OCI-LY3 (cell line): Measurements from ENCODE around the gene HUNK.

Experiments used
- H2AFZ ChIP-seq: fragments of 200-600, 300-600 bp; shearing (Covaris generic); 2 replicates; pipeline ENCODE4 v1.6.0; 2014; ENCODE audit warnings: antibody characterized with exemption, low read depth, low read length
- H3K27ac ChIP-seq: fragments of 200-600, 300-600 bp; sonication (generic); 2 replicates; pipeline ENCODE4 v1.5.1; 2014; ENCODE audit warnings: mild to moderate bottlenecking, low read length, moderate library complexity, mixed read lengths
- H3K27me3 ChIP-seq: fragments of 200-600, 300-600 bp; sonication (generic); 2 replicates; pipeline ENCODE4 v1.6.1; 2014; ENCODE audit warnings: low read depth, low read length, mixed read lengths
- H3K36me3 ChIP-seq: fragments of 200-600, 300-600 bp; sonication (generic); replicated peaks from 2 replicates; pipeline ENCODE3; 2014; ENCODE audit warnings: low read depth, low read length, mixed read lengths
- H3K4me1 ChIP-seq: fragments of 300-600, 200-600 bp; sonication (generic); 2 replicates; pipeline ENCODE4 v1.6.1; 2014; ENCODE audit warnings: low read length, mixed read lengths
- H3K4me2 ChIP-seq: fragments of 200-600, 300-600 bp; sonication (generic); 2 replicates; pipeline ENCODE4 v1.6.1; 2014; ENCODE audit warnings: low read length, mixed read lengths
- H3K4me3 ChIP-seq: fragments of 300-600, 200-600 bp; sonication (generic); 2 replicates; pipeline ENCODE4 v1.5.1; 2014; ENCODE audit warnings: antibody characterized with exemption, mild to moderate bottlenecking, low read length, moderate library complexity
- H3K79me2 ChIP-seq: fragments of 300-600, 200-600 bp; shearing (Covaris generic); 2 replicates; pipeline ENCODE4 v1.6.1; 2014; ENCODE audit warnings: mild to moderate bottlenecking, low read length, mixed read lengths
- H3K9ac ChIP-seq: fragments of 300-600, 200-600 bp; shearing (Covaris generic); 2 replicates; pipeline ENCODE4 v1.6.0; 2014; ENCODE audit warnings: mild to moderate bottlenecking, low read length, moderate library complexity
- H3K9me3 ChIP-seq: fragments of 200-600, 300-600 bp; shearing (Covaris generic); 2 replicates; pipeline ENCODE4 v1.6.1; 2014; ENCODE audit warnings: low read length, mixed read lengths; ENCODE audit not compliant: insufficient read depth
- H4K20me1 ChIP-seq: fragments of 200-600, 300-600 bp; sonication (generic); 2 replicates; pipeline ENCODE4 v1.6.1; 2016; ENCODE audit warnings: low read length, mixed read lengths; ENCODE audit not compliant: insufficient read depth
- EZH2phosphoT487 ChIP-seq: fragments of 200-600 bp; shearing (Covaris generic); IDR thresholded peaks from 2 replicates; pipeline ENCODE4 v1.6.1; 2018; ENCODE audit warnings: antibody characterized with exemption, mixed run types, low read depth
- TF ChIP-seq, protein P1 (sequence below): fragments of 200-600, 300-600 bp; sonication (generic); IDR thresholded peaks from 2 replicates; pipeline ENCODE4 v1.5.1; 2014; ENCODE audit warnings: antibody characterized with exemption, low read length, low read depth

Gene HUNK

GRCh38 chr21:32018381-32018780 is 145.6 kb downstream of the HUNK start:
- Histone ChIP-seq H3K4me2 (no peak overlapping the region), H3K36me3 (no peaks in the 10 kb centered on the region), H2AFZ (no peak overlapping the region), H3K9me3 (no peaks in the 10 kb centered on the region), H3K27me3 (peaks cover 48% of the 10 kb centered on the region), H4K20me1 (peaks cover 8% of the 10 kb centered on the region; the same call in 1 of the 2 replicates), H3K4me1 (peaks cover 15% of the 10 kb centered on the region), H3K79me2 (no peaks in the 10 kb centered on the region), H3K4me3 (no peak overlapping the region), H3K27ac (no peak overlapping the region), H3K9ac (no peak overlapping the region)
- TF ChIP-seq, protein P1, sequence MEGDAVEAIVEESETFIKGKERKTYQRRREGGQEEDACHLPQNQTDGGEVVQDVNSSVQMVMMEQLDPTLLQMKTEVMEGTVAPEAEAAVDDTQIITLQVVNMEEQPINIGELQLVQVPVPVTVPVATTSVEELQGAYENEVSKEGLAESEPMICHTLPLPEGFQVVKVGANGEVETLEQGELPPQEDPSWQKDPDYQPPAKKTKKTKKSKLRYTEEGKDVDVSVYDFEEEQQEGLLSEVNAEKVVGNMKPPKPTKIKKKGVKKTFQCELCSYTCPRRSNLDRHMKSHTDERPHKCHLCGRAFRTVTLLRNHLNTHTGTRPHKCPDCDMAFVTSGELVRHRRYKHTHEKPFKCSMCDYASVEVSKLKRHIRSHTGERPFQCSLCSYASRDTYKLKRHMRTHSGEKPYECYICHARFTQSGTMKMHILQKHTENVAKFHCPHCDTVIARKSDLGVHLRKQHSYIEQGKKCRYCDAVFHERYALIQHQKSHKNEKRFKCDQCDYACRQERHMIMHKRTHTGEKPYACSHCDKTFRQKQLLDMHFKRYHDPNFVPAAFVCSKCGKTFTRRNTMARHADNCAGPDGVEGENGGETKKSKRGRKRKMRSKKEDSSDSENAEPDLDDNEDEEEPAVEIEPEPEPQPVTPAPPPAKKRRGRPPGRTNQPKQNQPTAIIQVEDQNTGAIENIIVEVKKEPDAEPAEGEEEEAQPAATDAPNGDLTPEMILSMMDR, result no peak
- no peak for TF ChIP-seq EZH2phosphoT487

DNA sequence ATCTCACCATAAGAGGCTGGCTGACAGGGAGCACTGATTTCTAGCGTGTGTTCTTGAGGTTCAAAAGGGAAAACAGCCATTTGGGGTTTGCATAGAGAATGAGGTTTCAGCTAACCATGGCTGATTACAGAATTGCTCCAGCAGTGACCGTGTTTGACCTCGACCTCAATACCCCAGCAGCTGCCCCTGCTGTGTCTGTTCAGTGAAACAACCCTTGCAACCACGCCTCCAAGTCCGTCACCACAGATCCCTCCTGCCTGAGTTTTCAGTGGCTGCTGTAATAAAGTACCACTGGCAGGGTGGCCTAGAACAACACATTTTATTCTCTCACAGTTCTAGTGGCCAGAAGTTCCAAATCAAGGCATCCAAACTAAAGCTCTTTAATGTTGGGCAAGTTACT is 147.7 kb downstream of the HUNK start:
- peaks cover 36% of the 10 kb centered on the region for H3K27me3 ChIP-seq
- H3K4me2 ChIP-seq, result no peak overlapping the region
- H3K27ac ChIP-seq, result no peak overlapping the region
- no peak overlapping the region for H3K4me3 ChIP-seq
- no peaks in the 10 kb centered on the region for H3K79me2 ChIP-seq
- TF ChIP-seq, protein P1, result no peak
- no peak for TF ChIP-seq EZH2phosphoT487
- H3K36me3 ChIP-seq, result no peaks in the 10 kb centered on the region
- H3K9me3 ChIP-seq, result no peaks in the 10 kb centered on the region
- peaks cover 9% of the 10 kb centered on the region for H3K4me1 ChIP-seq
- peaks cover 3% of the 10 kb centered on the region; the same call in 1 of the 2 replicates for H4K20me1 ChIP-seq
- H2AFZ ChIP-seq, result no peak overlapping the region
- no peak overlapping the region for H3K9ac ChIP-seq

GRCh38 chr21:32021319-32021994 is 148.6 kb downstream of the HUNK start:
- Histone ChIP-seq H4K20me1 (peaks cover 1% of the 10 kb centered on the region; the same call in 1 of the 2 replicates), H3K9ac (no peak overlapping the region), H3K4me2 (no peak overlapping the region), H3K27me3 (peaks cover 32% of the 10 kb centered on the region), H3K27ac (no peak overlapping the region), H3K4me3 (no peak overlapping the region), H2AFZ (no peak overlapping the region), H3K4me1 (peaks cover under 1% of the 10 kb centered on the region), H3K9me3 (no peaks in the 10 kb centered on the region), H3K79me2 (no peaks in the 10 kb centered on the region), H3K36me3 (no peaks in the 10 kb centered on the region)
- TF ChIP-seq, protein P1, result no peak

DNA sequence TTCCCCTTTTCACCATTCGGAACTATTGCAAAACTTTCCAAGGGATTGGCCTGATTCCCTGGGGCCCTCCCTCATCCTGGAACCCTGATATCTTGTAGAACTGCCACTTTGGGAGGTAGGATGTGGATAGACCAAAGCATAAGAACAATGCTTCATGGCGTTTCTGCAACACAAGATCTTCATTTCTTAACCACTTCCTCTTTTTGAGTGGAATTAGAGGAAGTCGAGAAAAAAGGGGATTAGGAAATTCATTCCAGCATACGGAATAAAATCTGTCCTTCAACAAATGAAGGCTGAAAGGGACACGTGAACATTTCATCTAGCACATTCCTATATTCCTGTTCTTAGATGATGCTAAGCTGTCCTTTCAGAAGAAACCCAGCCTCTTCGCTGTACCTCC is 149.3 kb downstream of the HUNK start:
- Histone ChIP-seq H3K9me3 (no peaks in the 10 kb centered on the region), H3K4me3 (no peak overlapping the region), H3K9ac (no peak overlapping the region), H3K79me2 (no peaks in the 10 kb centered on the region), H3K4me1 (0 out of 2 replicates have a peak, but pooled peaks cover 1% of the 10 kb centered on the region), H3K27me3 (peaks cover 26% of the 10 kb centered on the region), H4K20me1 (no peaks in the 10 kb centered on the region), H3K36me3 (no peaks in the 10 kb centered on the region), H3K27ac (no peak overlapping the region), H2AFZ (no peak overlapping the region), H3K4me2 (no peak overlapping the region)
- TF ChIP-seq, protein P1, result no peak
- no peak for TF ChIP-seq EZH2phosphoT487
